Gastrocnemius medialis (tissue), 4 donors: ENCODE data around the gene DOCK11.

Experiments used
- POLR2A ChIP-seq, 2 donors: fragments of 450-650 bp; IDR thresholded peaks; one replicate each; pipeline ENCODE4 v1.6.1; 2017; ENCODE audit warnings: antibody characterized with exemption in 2 of 2, mild to moderate bottlenecking in 2 of 2, moderate library complexity in 2 of 2
- TF ChIP-seq, protein P1 (sequence below), 5 experiments: fragments of 450-650 bp in 3 of 5; fragments of 200-600 bp in 2 of 5; sonication (generic) in 2 of 5; IDR thresholded peaks in 4 of 5; conservative IDR thresholded peaks in 1 of 5; 1 replicate in 4 of 5; 2 replicates in 1 of 5; pipeline ENCODE4 v1.5.1; 2016 to 2019; ENCODE audit warnings: antibody characterized with exemption in 5 of 5, mild to moderate bottlenecking in 3 of 5, moderate library complexity in 3 of 5

DNA sequence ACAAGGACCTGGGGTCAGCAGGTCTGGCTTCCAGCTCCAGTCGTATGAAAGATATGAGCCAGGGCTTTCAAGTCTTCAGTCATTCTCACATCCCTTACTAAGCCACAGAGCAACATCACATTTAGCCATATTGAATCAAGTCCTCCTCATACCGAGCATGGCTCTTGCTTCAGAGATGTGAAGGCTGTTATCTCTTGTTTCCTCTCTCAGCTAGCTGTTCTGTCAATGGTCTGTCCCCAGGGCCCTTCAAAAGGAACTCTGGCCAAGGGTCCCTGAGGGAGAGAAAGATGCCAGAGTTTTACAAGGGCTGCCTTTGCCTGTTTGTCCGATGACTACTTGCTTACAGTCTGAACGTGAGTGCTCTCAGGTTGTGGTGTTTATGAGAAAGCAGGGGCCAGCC is 30.5 kb downstream of the DOCK11 start:
- TF ChIP-seq, protein P1, sequence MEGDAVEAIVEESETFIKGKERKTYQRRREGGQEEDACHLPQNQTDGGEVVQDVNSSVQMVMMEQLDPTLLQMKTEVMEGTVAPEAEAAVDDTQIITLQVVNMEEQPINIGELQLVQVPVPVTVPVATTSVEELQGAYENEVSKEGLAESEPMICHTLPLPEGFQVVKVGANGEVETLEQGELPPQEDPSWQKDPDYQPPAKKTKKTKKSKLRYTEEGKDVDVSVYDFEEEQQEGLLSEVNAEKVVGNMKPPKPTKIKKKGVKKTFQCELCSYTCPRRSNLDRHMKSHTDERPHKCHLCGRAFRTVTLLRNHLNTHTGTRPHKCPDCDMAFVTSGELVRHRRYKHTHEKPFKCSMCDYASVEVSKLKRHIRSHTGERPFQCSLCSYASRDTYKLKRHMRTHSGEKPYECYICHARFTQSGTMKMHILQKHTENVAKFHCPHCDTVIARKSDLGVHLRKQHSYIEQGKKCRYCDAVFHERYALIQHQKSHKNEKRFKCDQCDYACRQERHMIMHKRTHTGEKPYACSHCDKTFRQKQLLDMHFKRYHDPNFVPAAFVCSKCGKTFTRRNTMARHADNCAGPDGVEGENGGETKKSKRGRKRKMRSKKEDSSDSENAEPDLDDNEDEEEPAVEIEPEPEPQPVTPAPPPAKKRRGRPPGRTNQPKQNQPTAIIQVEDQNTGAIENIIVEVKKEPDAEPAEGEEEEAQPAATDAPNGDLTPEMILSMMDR (IDR thresholded peaks at IDR 0.05 in 4 of 5, conservative IDR thresholded peaks at IDR 0.05 in 1 of 5) = no peak
- TF ChIP-seq POLR2A (IDR thresholded peaks at IDR 0.05) = no peak
